PC-9 (cell line): ENCODE results near the gene PATJ. TPM values are rescaled to one million over a fixed set of nuclear protein-coding genes. Genes with fewer than 3 reads are reported as not detected.

Experiments used
- BruUV-seq: library from RNA; stranded (reverse); fragments of 400-500 nt; replicated peaks from 2 replicates; lab custom pipeline; 2021; lab: Mats Ljungman, UMichigan
- CTCF ChIA-PET: fragments of 300-600 bp; sonication (Branson Sonifier 250); formaldehyde crosslinking; loops from one replicate; lab custom pipeline; 2022; ENCODE audit warnings: antibody characterized with exemption; lab: Charles Lee
- POLR2A ChIA-PET: fragments of 300-600 bp; sonication (Branson Sonifier 250); formaldehyde crosslinking; loops from one replicate; lab custom pipeline; 2022; ENCODE audit warnings: antibody characterized with exemption; ENCODE audit not compliant: unreplicated experiment; lab: Charles Lee
- DNase-seq, 2 experiments: peaks; one replicate each; pipeline versions ENCODE4 v3.0.0 to v3.0.0-alpha.2; 2015 to 2022; ENCODE audit warnings: mixed read lengths in 1 of 2
- H2AFZ ChIP-seq: fragments of 200-600 bp; sonication (generic); 2 replicates; pipeline ENCODE4 v1.8.1; 2017; ENCODE audit warnings: antibody characterized with exemption
- H3F3A ChIP-seq: fragments of 200-600 bp; sonication (generic); 2 replicates; pipeline ENCODE4 v1.8.1; 2017; ENCODE audit warnings: antibody characterized with exemption, mild to moderate bottlenecking, low read depth; ENCODE audit not compliant: insufficient read depth
- H3K27ac ChIP-seq: fragments of 200-600 bp; sonication (generic); 2 replicates; pipeline ENCODE4 v1.6.1; 2016; ENCODE audit warnings: mixed run types
- H3K27me3 ChIP-seq: fragments of 200-600 bp; sonication (generic); 2 replicates; pipeline ENCODE4 v1.6.1; 2016; ENCODE audit warnings: low read depth, mixed run types; ENCODE audit not compliant: insufficient read depth
- H3K36me3 ChIP-seq: fragments of 200-600 bp; sonication (generic); 2 replicates; pipeline ENCODE4 v1.6.1; 2016; ENCODE audit warnings: low read depth, mixed run types
- H3K4me1 ChIP-seq: fragments of 200-600 bp; sonication (generic); replicated peaks from 2 replicates; pipeline ENCODE4 v1.6.1; 2016; ENCODE audit warnings: mixed run types; ENCODE audit not compliant: insufficient read depth
- H3K4me2 ChIP-seq: fragments of 200-600 bp; sonication (generic); 2 replicates; pipeline ENCODE4 v1.6.1; 2017; ENCODE audit warnings: mixed run types
- H3K4me3 ChIP-seq: fragments of 200-600 bp; sonication (generic); 2 replicates; pipeline ENCODE4 v1.6.1; 2016; ENCODE audit warnings: mixed run types
- H3K79me2 ChIP-seq: fragments of 200-600 bp; sonication (generic); 2 replicates; pipeline ENCODE4 v1.6.1; 2017; ENCODE audit warnings: low read depth, mixed run types
- H3K9me2 ChIP-seq: fragments of 200-600 bp; sonication (generic); 2 replicates; pipeline ENCODE4 v1.8.1; 2017; ENCODE audit warnings: mild to moderate bottlenecking; ENCODE audit not compliant: insufficient read depth
- H3K9me3 ChIP-seq: fragments of 200-600 bp; sonication (generic); 2 replicates; pipeline ENCODE4 v1.8.1; 2016; ENCODE audit warnings: low read depth; ENCODE audit not compliant: insufficient read depth
- H4K20me1 ChIP-seq: fragments of 200-600 bp; sonication (generic); 2 replicates; pipeline ENCODE4 v1.8.1; 2017; ENCODE audit not compliant: insufficient read depth
- CTCF ChIP-seq: fragments of 200-600 bp; sonication (generic); conservative IDR thresholded peaks from 2 replicates; pipeline ENCODE4 v1.6.1; 2017; ENCODE audit warnings: mixed run types, antibody characterized with exemption, mild to moderate bottlenecking, moderate library complexity
- EZH2 ChIP-seq: fragments of 200-600 bp; sonication (generic); IDR thresholded peaks from 2 replicates; pipeline ENCODE4 v1.8.0; 2017; ENCODE audit warnings: antibody characterized with exemption, low read depth
- intact Hi-C: fragments of 100-400 bp; cut with micrococcal nuclease; formaldehyde crosslinking; loops from one replicate; pipeline ENCODE4 v1.10.0; 2022; ENCODE audit not compliant: unreplicated experiment
- total RNA-seq: library from RNA; stranded (reverse); gene quantifications from 2 replicates; pipeline ENCODE4 v1.2.3, GENCODE V29; 2021

The PATJ gene
- total RNA-seq, 1 experiment from 2014 or later = 91.0 TPM

GRCh38 chr1:61983236-61983635 is 241.0 kb downstream of the PATJ start:
- H3K36me3 ChIP-seq = no peaks in the 10 kb centered on the region
- no TSS peak for BruUV-seq
- no peak overlapping the region for H2AFZ ChIP-seq
- TF ChIP-seq CTCF = no peak
- no peak for TF ChIP-seq EZH2
- H3K9me2 ChIP-seq = no peaks in the 10 kb centered on the region
- no peak for DNase-seq
- H3K27me3 ChIP-seq = no peaks in the 10 kb centered on the region
- no peaks in the 10 kb centered on the region for H3F3A ChIP-seq
- ChIA-PET CTCF (no interaction called here), POLR2A (no interaction called here)
- H3K4me3 ChIP-seq = no peak overlapping the region
- H3K27ac ChIP-seq = no peak overlapping the region
- no peaks in the 10 kb centered on the region for H3K79me2 ChIP-seq
- H3K4me1 ChIP-seq = no peaks in the 10 kb centered on the region
- H3K4me2 ChIP-seq = no peak overlapping the region
- no peaks in the 10 kb centered on the region for H3K9me3 ChIP-seq
- peaks cover 7% of the 10 kb centered on the region; the same call in 1 of the 2 replicates for H4K20me1 ChIP-seq
- intact Hi-C loops = no loop called here

- Histone ChIP-seq H3K4me1 (no peaks in the 10 kb centered on the region), H4K20me1 (peaks cover 6% of the 10 kb centered on the region; the same call in 1 of the 2 replicates), H3K27ac (no peak overlapping the region), H3K9me2 (no peaks in the 10 kb centered on the region), H3K9me3 (no peaks in the 10 kb centered on the region), H3K79me2 (no peaks in the 10 kb centered on the region), H2AFZ (no peak overlapping the region), H3K36me3 (peaks cover 24% of the 10 kb centered on the region), H3K4me3 (no peak overlapping the region), H3F3A (peaks cover 13% of the 10 kb centered on the region; the same call in 1 of the 2 replicates), H3K27me3 (no peaks in the 10 kb centered on the region), H3K4me2 (no peak overlapping the region)
- CTCF ChIA-PET = no interaction called here
- POLR2A ChIA-PET = no interaction called here
- DNase-seq = no peak
- BruUV-seq = no TSS peak
- TF ChIP-seq CTCF = no peak
- TF ChIP-seq EZH2 = no peak
- intact Hi-C loops = no loop called here
Observed at GRCh38 chr1:61992257-61992656, 250.0 kb downstream of the PATJ start.

GRCh38 chr1:61993331-61993961 is 251.2 kb downstream of the PATJ start:
- Histone ChIP-seq H3K4me3 (no peak overlapping the region), H2AFZ (no peak overlapping the region), H3K4me2 (no peak overlapping the region), H3K9me2 (no peaks in the 10 kb centered on the region), H3K79me2 (no peaks in the 10 kb centered on the region), H3K4me1 (no peaks in the 10 kb centered on the region), H4K20me1 (no peaks in the 10 kb centered on the region), H3K36me3 (peaks cover 24% of the 10 kb centered on the region), H3K9me3 (no peaks in the 10 kb centered on the region), H3F3A (peaks cover 13% of the 10 kb centered on the region; the same call in 1 of the 2 replicates), H3K27ac (0 out of 2 replicates have a peak overlapping the region, but pooled peaks have one; percentile 18), H3K27me3 (no peaks in the 10 kb centered on the region)
- DNase-seq = peak; percentile 5 to 70
- ChIA-PET CTCF (interaction anchor here (0.6 kb wide), 1 partner anchor 42 kb away, joined by 4 read pairs; no protein-coding TSS in a partner anchor), POLR2A (no interaction called here)
- no TSS peak for BruUV-seq
- intact Hi-C loops = no loop called here
- TF ChIP-seq EZH2 = no peak
- no peak for TF ChIP-seq CTCF
